NB4 (cell line): Measurements from ENCODE around the gene ADRM1.

ENCODE experiments used
- DNase-seq: peaks from one replicate; pipeline ENCODE4 v3.0.0; 2010; ENCODE audit warnings: low read depth
- H3K4me3 ChIP-seq: one replicate; pipeline ENCODE4 v1.5.1; 2011; ENCODE audit warnings: mild to moderate bottlenecking, low read depth, low read length, moderate library complexity
- MYC ChIP-seq: IDR thresholded peaks from 2 replicates; pipeline ENCODE4 v1.6.1; 2011; ENCODE audit warnings: low read depth, low read length
- POLR2A ChIP-seq: IDR thresholded peaks from 2 replicates; pipeline ENCODE4 v1.6.1; 2011; ENCODE audit warnings: mild to moderate bottlenecking; ENCODE audit not compliant: insufficient read length; ENCODE audit errors: extremely low read depth
- TF ChIP-seq, protein P1 (sequence below): IDR thresholded peaks from one replicate; pipeline ENCODE4 v1.5.1; 2012; ENCODE audit warnings: low read depth, low read length
- TF ChIP-seq, protein P2 (sequence below): IDR thresholded peaks from 2 replicates; pipeline ENCODE4 v1.6.1; 2011; ENCODE audit warnings: low read depth, low read length

Gene ADRM1

DNA sequence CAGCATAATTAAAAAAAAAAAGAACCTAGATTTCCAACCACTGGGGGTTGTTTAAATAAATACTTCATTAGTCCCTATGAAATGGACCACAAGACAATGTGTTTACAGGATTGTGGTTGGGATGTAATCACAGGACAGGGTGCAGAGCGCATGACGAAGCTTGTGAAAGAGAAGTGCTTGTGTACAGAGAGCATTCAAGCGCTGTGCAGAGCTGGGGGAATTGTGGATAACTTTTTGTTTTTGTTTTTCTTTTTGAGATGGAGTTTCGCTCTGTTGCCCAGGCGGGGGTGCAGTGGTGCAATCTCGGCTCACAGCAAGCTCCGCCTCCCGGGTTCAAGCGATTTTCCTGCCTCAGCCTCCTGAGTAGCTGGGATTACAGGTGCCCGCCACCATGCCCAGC, 42.0 kb downstream of the ADRM1 start:
- peak; percentile 36 for DNase-seq
- no peak for TF ChIP-seq POLR2A
- no peak overlapping the region for H3K4me3 ChIP-seq

DNA sequence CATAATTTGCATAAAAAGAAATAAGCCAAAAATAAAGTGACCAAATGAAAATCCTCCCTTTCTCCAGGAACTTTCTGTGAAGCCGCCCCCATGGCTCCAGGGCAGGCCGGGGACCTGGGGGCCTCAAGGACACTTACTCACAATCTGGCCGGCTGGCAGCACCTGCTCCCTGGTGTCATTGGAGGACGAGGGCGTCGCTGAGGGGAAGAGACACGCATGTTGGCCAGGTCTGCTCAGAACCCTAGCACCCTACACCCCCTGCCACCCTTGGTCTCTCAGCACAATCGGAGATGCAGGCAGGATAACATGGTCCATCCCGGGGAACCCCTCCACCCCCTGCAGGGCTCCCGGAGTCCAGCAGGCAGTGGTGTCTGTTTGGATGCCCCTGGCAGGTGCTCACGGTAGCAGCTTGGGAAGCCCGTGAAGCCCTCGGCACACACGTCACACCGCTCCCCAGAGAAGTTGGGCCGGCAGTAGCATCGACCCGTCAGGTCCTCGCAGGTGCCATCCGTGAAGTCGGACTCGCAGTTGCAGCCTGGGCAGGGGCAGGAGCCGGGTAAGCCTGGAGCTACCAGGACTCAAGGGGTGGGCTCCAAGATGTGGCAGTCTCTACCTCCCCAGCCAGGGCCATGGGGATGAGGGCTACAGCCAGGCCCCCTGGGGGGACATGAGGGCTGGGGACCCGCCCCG, 43.0 kb downstream of the ADRM1 start:
- TF ChIP-seq, protein P1, sequence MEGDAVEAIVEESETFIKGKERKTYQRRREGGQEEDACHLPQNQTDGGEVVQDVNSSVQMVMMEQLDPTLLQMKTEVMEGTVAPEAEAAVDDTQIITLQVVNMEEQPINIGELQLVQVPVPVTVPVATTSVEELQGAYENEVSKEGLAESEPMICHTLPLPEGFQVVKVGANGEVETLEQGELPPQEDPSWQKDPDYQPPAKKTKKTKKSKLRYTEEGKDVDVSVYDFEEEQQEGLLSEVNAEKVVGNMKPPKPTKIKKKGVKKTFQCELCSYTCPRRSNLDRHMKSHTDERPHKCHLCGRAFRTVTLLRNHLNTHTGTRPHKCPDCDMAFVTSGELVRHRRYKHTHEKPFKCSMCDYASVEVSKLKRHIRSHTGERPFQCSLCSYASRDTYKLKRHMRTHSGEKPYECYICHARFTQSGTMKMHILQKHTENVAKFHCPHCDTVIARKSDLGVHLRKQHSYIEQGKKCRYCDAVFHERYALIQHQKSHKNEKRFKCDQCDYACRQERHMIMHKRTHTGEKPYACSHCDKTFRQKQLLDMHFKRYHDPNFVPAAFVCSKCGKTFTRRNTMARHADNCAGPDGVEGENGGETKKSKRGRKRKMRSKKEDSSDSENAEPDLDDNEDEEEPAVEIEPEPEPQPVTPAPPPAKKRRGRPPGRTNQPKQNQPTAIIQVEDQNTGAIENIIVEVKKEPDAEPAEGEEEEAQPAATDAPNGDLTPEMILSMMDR = no peak
- TF ChIP-seq POLR2A = no peak
- TF ChIP-seq MYC = no peak
- TF ChIP-seq, protein P2, sequence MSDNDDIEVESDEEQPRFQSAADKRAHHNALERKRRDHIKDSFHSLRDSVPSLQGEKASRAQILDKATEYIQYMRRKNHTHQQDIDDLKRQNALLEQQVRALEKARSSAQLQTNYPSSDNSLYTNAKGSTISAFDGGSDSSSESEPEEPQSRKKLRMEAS = no peak
- no peak for DNase-seq
- H3K4me3 ChIP-seq = no peak overlapping the region

DNA sequence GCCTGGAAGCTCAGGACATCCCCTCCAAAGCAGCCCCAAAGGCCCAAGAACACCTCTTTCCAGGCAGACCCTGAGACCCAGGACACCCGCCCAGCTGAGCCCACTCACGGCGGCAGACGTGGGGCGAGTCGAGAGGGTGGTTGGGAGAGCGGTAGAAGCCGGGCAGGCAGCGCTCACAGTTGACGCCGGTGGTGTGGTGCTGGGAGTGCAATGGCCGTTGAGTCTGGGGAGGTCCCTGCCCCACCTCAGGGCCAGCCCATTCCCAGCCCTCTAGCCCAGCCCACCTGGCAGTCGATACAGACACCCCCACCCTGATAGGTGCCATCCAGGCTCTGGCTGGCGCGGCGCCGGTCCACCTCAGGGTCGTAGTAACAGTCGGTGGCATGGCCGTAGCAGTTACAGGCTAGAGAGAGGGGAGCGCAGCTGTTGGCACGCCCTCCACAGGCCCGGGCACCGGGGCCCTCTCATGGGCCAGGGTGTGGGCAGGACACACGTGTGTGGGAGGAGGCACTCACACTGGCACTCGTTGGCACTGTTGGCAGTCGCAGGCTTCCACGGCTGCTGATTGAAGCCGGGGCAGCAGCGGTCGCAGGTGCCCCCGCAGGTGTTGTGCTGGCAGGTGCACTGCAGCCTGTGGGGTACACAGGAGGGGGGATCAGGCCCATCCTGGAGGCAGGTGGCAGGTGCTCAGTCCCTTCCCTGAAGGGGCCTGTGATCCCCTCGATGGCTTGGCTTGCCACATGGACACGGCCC, 43.8 kb downstream of the ADRM1 start:
- TF ChIP-seq, protein P2 = no peak
- TF ChIP-seq, protein P1 = no peak
- TF ChIP-seq MYC (no peak), POLR2A (no peak)
- H3K4me3 ChIP-seq = no peak overlapping the region
- DNase-seq = no peak

DNA sequence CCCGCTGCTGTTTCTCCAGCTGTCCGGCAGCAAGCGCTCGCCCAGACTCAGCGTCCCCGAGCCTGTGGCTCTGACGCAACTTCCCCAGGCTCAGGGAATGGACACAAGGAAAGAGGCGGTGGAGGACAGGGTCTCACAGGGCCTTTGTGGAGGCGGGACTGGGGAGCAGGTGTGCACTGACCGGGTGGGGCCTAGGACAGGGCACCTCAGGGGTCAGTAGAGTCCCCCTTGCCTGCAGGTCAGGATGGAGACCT, 44.3 kb downstream of the ADRM1 start:
- no peak for DNase-seq
- TF ChIP-seq, protein P1 = no peak
- TF ChIP-seq MYC (no peak), POLR2A (no peak)
- TF ChIP-seq, protein P2 = no peak
- no peak overlapping the region for H3K4me3 ChIP-seq

DNA sequence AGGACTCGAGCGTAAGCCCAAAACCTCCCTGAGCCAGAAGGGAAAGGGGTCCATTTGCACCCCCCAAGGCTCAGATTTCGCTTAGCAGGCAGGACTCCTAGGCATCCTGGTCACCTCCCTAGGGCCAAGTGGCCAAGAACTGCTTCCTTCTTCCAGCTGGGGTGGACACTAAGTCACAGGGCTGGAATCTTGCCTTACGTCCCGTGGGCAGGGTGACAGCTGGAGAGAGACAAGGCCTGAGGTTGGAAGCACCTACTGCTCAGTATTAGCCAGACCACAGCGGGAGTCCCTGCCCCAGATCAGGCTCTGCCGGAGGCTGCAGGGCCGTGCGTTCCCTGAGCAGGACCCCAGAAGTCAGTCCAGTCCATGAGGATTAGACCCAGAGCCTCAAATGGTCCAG, 44.6 kb downstream of the ADRM1 start:
- TF ChIP-seq MYC = no peak
- TF ChIP-seq, protein P1 = no peak
- no peak for TF ChIP-seq POLR2A
- TF ChIP-seq, protein P2 = no peak
- DNase-seq = no peak
- H3K4me3 ChIP-seq = no peak overlapping the region

DNA sequence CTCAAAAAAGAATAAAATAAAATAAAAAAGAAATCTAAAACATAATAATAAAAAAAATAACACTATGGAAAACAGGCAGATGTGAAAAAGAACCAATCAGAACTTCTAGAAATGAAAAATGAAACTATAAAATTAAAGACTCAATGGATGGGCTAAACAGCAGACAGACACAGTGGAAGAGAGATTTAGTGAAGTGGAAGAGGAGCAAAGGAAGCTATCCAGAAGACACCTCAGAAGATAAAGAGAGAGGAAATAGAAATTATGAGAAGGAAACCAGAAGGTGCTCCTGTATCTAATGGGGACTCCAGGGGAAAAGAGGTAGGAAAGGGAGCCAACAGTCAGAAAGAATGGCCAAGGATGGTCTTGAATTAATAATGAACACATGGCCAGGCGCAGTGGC, 45.8 kb downstream of the ADRM1 start:
- no peak for DNase-seq
- H3K4me3 ChIP-seq = no peak overlapping the region
- no peak for TF ChIP-seq MYC
- TF ChIP-seq, protein P2 = no peak
- TF ChIP-seq, protein P1 = no peak
- TF ChIP-seq POLR2A = no peak
